Mesangial cell (primary cell): Measurements from ENCODE around the gene CHORDC1. TPM values are rescaled to one million over a fixed set of nuclear protein-coding genes. Genes with fewer than 3 reads are reported as not detected.

Experiments
- total RNA-seq: library from RNA; depleted of rRNA; stranded (reverse); fragments of >200 nt; gene quantifications from 2 replicates; pipeline ENCODE4 v1.2.3, GENCODE V29; 2015

The CHORDC1 gene
- total RNA-seq: 9.9 and 33.7 TPM in 2 replicates

GRCh38 chr11:90222459-90223247 lies at the start of gene CHORDC1:
Gene CHORDC1 (minus strand): TSS chr11:90223049. CDS start chr11:90222954, 95 bp downstream.

Other genes with a start within 250 kb of the CHORDC1 start
- not detected in 2 replicates for gene TRIM49C, start 191.9 kb downstream of the CHORDC1 start, total RNA-seq
- gene UBTFL1, start 137.1 kb downstream of the CHORDC1 start, total RNA-seq: not detected in 2 replicates
- 0.49 and 0.63 TPM in 2 replicates for gene NAALAD2, start 88.4 kb downstream of the CHORDC1 start, total RNA-seq